Measurements from ENCODE around the gene SOX13. TPM values are rescaled to one million over a fixed set of nuclear protein-coding genes. Genes with fewer than 3 reads are reported as not detected.
A peak's percentile ranks its signal among the peaks of the same experiment; 100 is the strongest.

Gene SOX13
- total RNA-seq, 6 experiments from 2014 or later: 12.5 to 29.1 (median 17.1) TPM

DNA sequence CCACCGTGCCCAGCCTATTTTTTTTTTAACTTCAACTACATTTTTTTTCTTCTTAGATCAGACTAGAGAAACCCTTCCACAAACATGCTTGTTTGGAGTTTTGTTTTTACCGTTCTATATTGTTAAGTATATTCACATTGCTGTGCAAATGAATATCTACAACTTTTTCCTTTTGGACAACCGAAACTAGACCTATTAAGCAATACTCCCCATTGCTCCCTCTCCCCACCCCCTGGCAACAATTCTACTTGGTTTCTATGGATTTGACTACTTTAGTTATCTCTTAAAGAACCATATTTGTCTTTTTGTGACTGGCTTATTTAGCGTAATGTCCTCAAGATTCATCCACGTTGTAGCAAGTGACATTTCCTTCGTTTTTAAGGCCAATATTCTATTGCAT is 59.8 kb downstream of the SOX13 start:
- ATAC-seq (no peak), DNase-seq (no peak)
- peaks cover 0 to 59% (median 29%) of the 10 kb centered on the region in 4 donors for H3K4me1 ChIP-seq
- intact Hi-C loops (cut with DNase I): no loop called here
- no peaks in the 10 kb centered on the region for H3K27me3 ChIP-seq
- no peaks in the 10 kb centered on the region for H3K9me3 ChIP-seq
- no peak overlapping the region for H3K4me3 ChIP-seq
- peaks cover 0 to 40% (median 15%) of the 10 kb centered on the region in 4 donors for H3K36me3 ChIP-seq
- 54% methylated on average over 6 of the region's 6 CpGs for WGBS (ENCODE audit: insufficient coverage, low coverage, low lambda C conversion rate, missing lambda C conversion rate)
- no peak for TF ChIP-seq POLR2A (IDR thresholded peaks at IDR 0.05)
- TF ChIP-seq, protein P1, sequence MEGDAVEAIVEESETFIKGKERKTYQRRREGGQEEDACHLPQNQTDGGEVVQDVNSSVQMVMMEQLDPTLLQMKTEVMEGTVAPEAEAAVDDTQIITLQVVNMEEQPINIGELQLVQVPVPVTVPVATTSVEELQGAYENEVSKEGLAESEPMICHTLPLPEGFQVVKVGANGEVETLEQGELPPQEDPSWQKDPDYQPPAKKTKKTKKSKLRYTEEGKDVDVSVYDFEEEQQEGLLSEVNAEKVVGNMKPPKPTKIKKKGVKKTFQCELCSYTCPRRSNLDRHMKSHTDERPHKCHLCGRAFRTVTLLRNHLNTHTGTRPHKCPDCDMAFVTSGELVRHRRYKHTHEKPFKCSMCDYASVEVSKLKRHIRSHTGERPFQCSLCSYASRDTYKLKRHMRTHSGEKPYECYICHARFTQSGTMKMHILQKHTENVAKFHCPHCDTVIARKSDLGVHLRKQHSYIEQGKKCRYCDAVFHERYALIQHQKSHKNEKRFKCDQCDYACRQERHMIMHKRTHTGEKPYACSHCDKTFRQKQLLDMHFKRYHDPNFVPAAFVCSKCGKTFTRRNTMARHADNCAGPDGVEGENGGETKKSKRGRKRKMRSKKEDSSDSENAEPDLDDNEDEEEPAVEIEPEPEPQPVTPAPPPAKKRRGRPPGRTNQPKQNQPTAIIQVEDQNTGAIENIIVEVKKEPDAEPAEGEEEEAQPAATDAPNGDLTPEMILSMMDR (IDR thresholded peaks at IDR 0.05): no peak
- peak overlapping the region in 2 of 3 donors; percentile 52 to 83 for H3K27ac ChIP-seq

DNA sequence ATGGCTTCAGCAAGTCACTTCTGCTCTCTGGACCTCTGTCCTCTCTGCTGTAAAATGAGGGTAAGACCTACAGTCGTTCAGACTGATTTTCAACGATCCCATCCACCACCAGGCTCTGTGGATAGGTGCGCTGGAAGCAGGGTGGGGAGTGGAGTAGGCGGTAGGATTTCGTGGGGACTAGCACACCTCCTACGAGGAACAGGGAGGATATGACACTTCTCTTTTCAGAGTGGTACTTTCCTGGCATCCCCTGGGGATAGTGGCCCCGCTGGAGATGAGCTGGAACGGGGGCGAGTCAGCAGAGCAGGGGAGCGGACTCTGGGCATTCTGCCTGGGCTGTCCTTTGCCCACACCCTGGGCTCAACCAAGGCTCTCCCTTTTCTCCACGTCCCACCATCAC is 61.2 kb downstream of the SOX13 start:
- H3K4me3 ChIP-seq: no peak overlapping the region
- peaks cover 0 to 63% (median 27%) of the 10 kb centered on the region in 4 donors for H3K4me1 ChIP-seq
- intact Hi-C loops (cut with DNase I): no loop called here
- 40% methylated on average over 2 of the region's 11 CpGs for WGBS (ENCODE audit: insufficient coverage, low coverage, low lambda C conversion rate, missing lambda C conversion rate)
- TF ChIP-seq POLR2A (IDR thresholded peaks at IDR 0.05): no peak
- no peaks in the 10 kb centered on the region for H3K27me3 ChIP-seq
- no peak overlapping the region for H3K27ac ChIP-seq
- DNase-seq (no peak), ATAC-seq (no peak)
- H3K9me3 ChIP-seq: no peaks in the 10 kb centered on the region
- peaks cover 0 to 54% (median 22%) of the 10 kb centered on the region in 4 donors for H3K36me3 ChIP-seq

DNA sequence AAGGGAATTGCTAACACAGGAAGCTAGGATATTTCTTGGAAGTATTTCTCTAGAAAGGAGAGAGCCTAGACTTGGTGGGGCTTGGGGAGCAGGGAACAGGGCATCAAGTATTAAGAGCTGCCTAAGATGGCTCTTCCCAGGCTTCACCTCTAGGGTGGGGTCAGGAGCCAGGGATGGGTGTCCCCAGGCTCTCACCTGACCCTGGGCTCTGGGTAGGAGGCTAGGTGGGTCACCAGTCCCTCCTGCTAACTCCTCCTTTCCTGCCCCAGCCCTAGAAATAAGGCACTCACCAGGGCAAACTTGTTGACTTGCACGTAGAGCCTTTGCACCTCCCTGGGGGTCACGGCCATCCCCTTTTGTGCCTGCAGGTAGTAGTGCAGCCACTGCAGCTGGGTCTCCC is 63.9 kb downstream of the SOX13 start:
- no CpG with 5 or more reads among the region's 2 CpGs for WGBS (ENCODE audit: insufficient coverage, low coverage, low lambda C conversion rate, missing lambda C conversion rate)
- no peak for TF ChIP-seq POLR2A (IDR thresholded peaks at IDR 0.05)
- TF ChIP-seq, protein P1 (IDR thresholded peaks at IDR 0.05): no peak
- ATAC-seq: peak in 1 of 4 donors; percentile 3

DNA sequence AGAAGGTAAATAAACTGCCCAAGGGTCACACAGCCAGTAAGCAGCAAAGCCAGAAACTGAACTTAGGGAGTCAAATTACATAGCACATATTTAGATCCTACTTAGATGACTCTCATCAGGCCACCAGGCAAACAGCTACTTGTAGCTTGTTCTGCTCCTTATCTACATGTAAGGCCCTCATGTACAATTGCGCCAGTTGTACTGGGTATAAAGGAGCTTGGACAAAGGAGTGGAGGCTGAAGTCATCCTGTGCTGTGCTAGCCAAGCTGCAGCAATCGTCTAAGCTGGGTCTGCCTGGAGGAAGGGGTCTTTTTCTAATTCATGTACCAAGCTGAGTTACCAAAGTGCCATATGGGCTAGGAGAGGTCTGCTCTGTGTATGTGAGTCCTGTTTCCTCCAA is 66.2 kb downstream of the SOX13 start:
- Histone ChIP-seq H3K27me3 (no peaks in the 10 kb centered on the region), H3K27ac (peak overlapping the region in 1 of 3 donors; percentile 10), H3K36me3 (peaks cover 0 to 71% (median 28%) of the 10 kb centered on the region in 4 donors), H3K4me1 (peaks cover 0 to 68% (median 21%) of the 10 kb centered on the region in 4 donors), H3K4me3 (no peak overlapping the region), H3K9me3 (no peaks in the 10 kb centered on the region)
- 83% methylated on average over 1 of the region's 2 CpGs for WGBS (ENCODE audit: insufficient coverage, low coverage, low lambda C conversion rate, missing lambda C conversion rate)
- ATAC-seq (no peak), DNase-seq (no peak)
- intact Hi-C loops (cut with DNase I): no loop called here
- TF ChIP-seq, protein P1 (IDR thresholded peaks at IDR 0.05): no peak
- TF ChIP-seq POLR2A (IDR thresholded peaks at IDR 0.05): no peak

More for the DNA sequence above, 63.9 kb downstream of the SOX13 start:
- H3K36me3 ChIP-seq: peaks cover 0 to 75% (median 31%) of the 10 kb centered on the region in 4 donors
- intact Hi-C loops (cut with DNase I): no loop called here
- H3K27ac ChIP-seq: peak overlapping the region in 1 of 3 donors; percentile 11
- H3K9me3 ChIP-seq: no peaks in the 10 kb centered on the region
- no peaks in the 10 kb centered on the region for H3K27me3 ChIP-seq
- H3K4me3 ChIP-seq: no peak overlapping the region
- DNase-seq: no peak
- peaks cover 0 to 67% (median 23%) of the 10 kb centered on the region in 4 donors for H3K4me1 ChIP-seq

DNA sequence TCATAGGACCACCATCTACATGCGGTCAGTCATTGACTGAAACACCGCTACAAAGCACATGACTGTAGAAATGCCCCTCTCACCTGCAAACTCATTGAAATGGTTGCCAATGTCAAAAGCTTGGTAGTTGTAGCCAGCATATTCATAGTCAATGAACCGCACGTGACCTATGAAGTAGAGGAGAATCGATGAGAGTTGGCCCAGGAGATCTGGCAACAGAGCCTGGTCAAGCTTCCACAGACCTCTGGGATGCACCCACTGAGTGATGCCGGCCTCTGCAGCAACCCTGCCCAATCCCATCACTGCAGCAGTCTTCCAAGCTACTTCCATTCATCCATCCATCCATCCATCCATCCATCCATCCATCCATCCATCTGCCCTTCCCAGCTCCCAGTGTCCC is 67.0 kb downstream of the SOX13 start:
- peaks cover 0 to 62% (median 24%) of the 10 kb centered on the region in 4 donors for H3K36me3 ChIP-seq
- ATAC-seq (peak in 2 of 4 donors; percentile 38 to 46), DNase-seq (peak in 2 of 3 donors; percentile 70 to 77)
- 19% methylated on average over 6 of the region's 6 CpGs for WGBS (ENCODE audit: insufficient coverage, low coverage, low lambda C conversion rate, missing lambda C conversion rate)
- H3K4me3 ChIP-seq: no peak overlapping the region
- peaks cover 0 to 72% (median 23%) of the 10 kb centered on the region in 4 donors for H3K4me1 ChIP-seq
- H3K27ac ChIP-seq: peak overlapping the region in 2 of 3 donors; percentile 10 to 13
- intact Hi-C loops (cut with DNase I): no loop called here
- H3K9me3 ChIP-seq: no peaks in the 10 kb centered on the region
- no peaks in the 10 kb centered on the region for H3K27me3 ChIP-seq
- TF ChIP-seq, protein P1 (IDR thresholded peaks at IDR 0.05): no peak
- no peak for TF ChIP-seq POLR2A (IDR thresholded peaks at IDR 0.05)
